Astrocyte (in vitro differentiated cells and primary cell): ENCODE measurements around the gene PLAC1. TPM values are rescaled to one million over a fixed set of nuclear protein-coding genes. Genes with fewer than 3 reads are reported as not detected.

Experiments used
- DNase-seq: peaks from one replicate; pipeline ENCODE4 v3.0.0-alpha.2; 2010; ENCODE audit warnings: low read depth
- FAIRE-seq: peaks from 2 replicates; lab custom pipeline; 2011; peaks lifted over from hg19 to GRCh38; lab: Jason Lieb, UNC
- H2AFZ ChIP-seq: 2 replicates; pipeline ENCODE4 v1.6.0; 2012; ENCODE audit warnings: low read depth, low read length, inconsistent platforms
- H3K27ac ChIP-seq: 2 replicates; pipeline ENCODE4 v1.5.1; 2011; ENCODE audit warnings: low read depth, low read length, inconsistent platforms
- H3K27me3 ChIP-seq: 2 replicates; pipeline ENCODE4 v1.6.0; 2011; ENCODE audit warnings: low read length, inconsistent platforms; ENCODE audit not compliant: insufficient read depth
- H3K36me3 ChIP-seq: 2 replicates; pipeline ENCODE4 v1.5.1; 2011; ENCODE audit warnings: low read length, inconsistent platforms; ENCODE audit not compliant: insufficient read depth
- H3K4me1 ChIP-seq: 2 replicates; pipeline ENCODE4 v1.5.1; 2011; ENCODE audit warnings: low read length, inconsistent platforms; ENCODE audit not compliant: insufficient read depth
- H3K4me2 ChIP-seq: 2 replicates; pipeline ENCODE4 v1.6.0; 2012; ENCODE audit warnings: low read length, inconsistent platforms
- H3K4me3 ChIP-seq: 2 replicates; pipeline ENCODE4 v1.5.1; 2011; ENCODE audit warnings: low read depth, mild to moderate bottlenecking, low read length, inconsistent platforms; ENCODE audit not compliant: insufficient read depth
- H3K79me2 ChIP-seq: 2 replicates; pipeline ENCODE4 v1.6.0; 2012; ENCODE audit warnings: mild to moderate bottlenecking, low read length, inconsistent platforms; ENCODE audit not compliant: insufficient read depth
- H3K9ac ChIP-seq: 2 replicates; pipeline ENCODE4 v1.6.0; 2012; ENCODE audit warnings: mild to moderate bottlenecking, low read length, inconsistent platforms
- H3K9me3 ChIP-seq: 2 replicates; pipeline ENCODE4 v1.5.1; 2012; ENCODE audit warnings: low read depth, mild to moderate bottlenecking, low read length, inconsistent platforms; ENCODE audit not compliant: insufficient read depth
- H4K20me1 ChIP-seq: 2 replicates; pipeline ENCODE4 v1.6.0; 2012; ENCODE audit warnings: low read length, inconsistent platforms; ENCODE audit not compliant: insufficient read depth
- H3K27ac Mint-ChIP-seq: one replicate; pipeline ENCODE4 v1.8.0; 2021; ENCODE audit warnings: mild to moderate bottlenecking, mixed read lengths; ENCODE audit not compliant: unreplicated experiment
- H3K27me3 Mint-ChIP-seq: one replicate; pipeline ENCODE4 v1.8.0; 2021; ENCODE audit warnings: low read depth, mixed read lengths; ENCODE audit not compliant: unreplicated experiment
- H3K36me3 Mint-ChIP-seq: one replicate; pipeline ENCODE4 v1.8.0; 2021; ENCODE audit warnings: low read depth, mixed read lengths; ENCODE audit not compliant: unreplicated experiment
- H3K4me1 Mint-ChIP-seq: one replicate; pipeline ENCODE4 v1.8.0; 2021; ENCODE audit warnings: low read depth, mixed read lengths; ENCODE audit not compliant: unreplicated experiment
- H3K4me3 Mint-ChIP-seq: one replicate; pipeline ENCODE4 v1.8.0; 2021; ENCODE audit warnings: mild to moderate bottlenecking, moderate library complexity, mixed read lengths; ENCODE audit not compliant: unreplicated experiment
- H3K9me3 Mint-ChIP-seq: one replicate; pipeline ENCODE4 v1.8.0; 2021; ENCODE audit warnings: mild to moderate bottlenecking, mixed read lengths; ENCODE audit not compliant: unreplicated experiment
- EZH2 ChIP-seq: IDR thresholded peaks from 2 replicates; pipeline ENCODE4 v1.6.1; 2012; ENCODE audit warnings: mild to moderate bottlenecking, low read length, inconsistent platforms; ENCODE audit not compliant: insufficient read depth
- total RNA-seq: library from RNA; stranded (reverse); gene quantifications from 2 replicates; pipeline ENCODE4 v1.2.1, GENCODE V29; 2021
- TF ChIP-seq, protein P1 (sequence below): IDR thresholded peaks from 2 replicates; pipeline ENCODE4 v1.5.1; 2011; ENCODE audit warnings: low read depth, mild to moderate bottlenecking, inconsistent platforms, low read length, moderate library complexity; ENCODE audit not compliant: insufficient read depth

Gene PLAC1
- total RNA-seq, 1 donor from 2014 or later: 0.61 TPM

DNA sequence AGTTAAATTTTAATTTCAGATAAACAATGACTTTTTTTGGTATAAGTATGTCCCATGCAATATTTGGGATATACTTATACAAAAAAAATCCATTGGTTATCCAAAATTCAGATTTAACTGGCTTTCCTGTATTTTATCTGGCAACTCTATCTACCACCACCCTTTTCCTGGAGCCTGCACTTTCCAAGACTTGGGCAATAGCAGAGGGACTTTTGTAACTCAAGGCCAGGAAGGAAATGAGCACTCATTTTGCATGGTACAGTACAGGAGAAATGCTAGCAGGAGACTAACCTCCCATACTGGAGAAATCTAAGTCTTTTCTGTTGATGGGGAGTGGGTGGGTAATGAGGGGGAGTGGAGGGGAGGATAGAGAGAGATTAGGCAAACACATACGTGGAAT is 37.7 kb upstream of the PLAC1 start:
- Mint-ChIP-seq H3K27ac (no peak overlapping the region), H3K9me3 (no peaks in the 10 kb centered on the region), H3K36me3 (no peaks in the 10 kb centered on the region), H3K27me3 (no peaks in the 10 kb centered on the region), H3K4me3 (no peak overlapping the region), H3K4me1 (peaks cover 18% of the 10 kb centered on the region)
- Histone ChIP-seq H2AFZ (no peak overlapping the region), H3K4me3 (no peak overlapping the region), H3K4me1 (peaks cover 16% of the 10 kb centered on the region), H3K36me3 (no peaks in the 10 kb centered on the region), H3K4me2 (no peak overlapping the region), H3K9ac (no peak overlapping the region), H3K27ac (no peak overlapping the region), H3K9me3 (no peaks in the 10 kb centered on the region), H3K79me2 (no peaks in the 10 kb centered on the region), H3K27me3 (no peaks in the 10 kb centered on the region), H4K20me1 (no peaks in the 10 kb centered on the region)
- TF ChIP-seq EZH2: no peak
- TF ChIP-seq, protein P1, sequence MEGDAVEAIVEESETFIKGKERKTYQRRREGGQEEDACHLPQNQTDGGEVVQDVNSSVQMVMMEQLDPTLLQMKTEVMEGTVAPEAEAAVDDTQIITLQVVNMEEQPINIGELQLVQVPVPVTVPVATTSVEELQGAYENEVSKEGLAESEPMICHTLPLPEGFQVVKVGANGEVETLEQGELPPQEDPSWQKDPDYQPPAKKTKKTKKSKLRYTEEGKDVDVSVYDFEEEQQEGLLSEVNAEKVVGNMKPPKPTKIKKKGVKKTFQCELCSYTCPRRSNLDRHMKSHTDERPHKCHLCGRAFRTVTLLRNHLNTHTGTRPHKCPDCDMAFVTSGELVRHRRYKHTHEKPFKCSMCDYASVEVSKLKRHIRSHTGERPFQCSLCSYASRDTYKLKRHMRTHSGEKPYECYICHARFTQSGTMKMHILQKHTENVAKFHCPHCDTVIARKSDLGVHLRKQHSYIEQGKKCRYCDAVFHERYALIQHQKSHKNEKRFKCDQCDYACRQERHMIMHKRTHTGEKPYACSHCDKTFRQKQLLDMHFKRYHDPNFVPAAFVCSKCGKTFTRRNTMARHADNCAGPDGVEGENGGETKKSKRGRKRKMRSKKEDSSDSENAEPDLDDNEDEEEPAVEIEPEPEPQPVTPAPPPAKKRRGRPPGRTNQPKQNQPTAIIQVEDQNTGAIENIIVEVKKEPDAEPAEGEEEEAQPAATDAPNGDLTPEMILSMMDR: no peak
- FAIRE-seq (no peak), DNase-seq (no peak)

DNA sequence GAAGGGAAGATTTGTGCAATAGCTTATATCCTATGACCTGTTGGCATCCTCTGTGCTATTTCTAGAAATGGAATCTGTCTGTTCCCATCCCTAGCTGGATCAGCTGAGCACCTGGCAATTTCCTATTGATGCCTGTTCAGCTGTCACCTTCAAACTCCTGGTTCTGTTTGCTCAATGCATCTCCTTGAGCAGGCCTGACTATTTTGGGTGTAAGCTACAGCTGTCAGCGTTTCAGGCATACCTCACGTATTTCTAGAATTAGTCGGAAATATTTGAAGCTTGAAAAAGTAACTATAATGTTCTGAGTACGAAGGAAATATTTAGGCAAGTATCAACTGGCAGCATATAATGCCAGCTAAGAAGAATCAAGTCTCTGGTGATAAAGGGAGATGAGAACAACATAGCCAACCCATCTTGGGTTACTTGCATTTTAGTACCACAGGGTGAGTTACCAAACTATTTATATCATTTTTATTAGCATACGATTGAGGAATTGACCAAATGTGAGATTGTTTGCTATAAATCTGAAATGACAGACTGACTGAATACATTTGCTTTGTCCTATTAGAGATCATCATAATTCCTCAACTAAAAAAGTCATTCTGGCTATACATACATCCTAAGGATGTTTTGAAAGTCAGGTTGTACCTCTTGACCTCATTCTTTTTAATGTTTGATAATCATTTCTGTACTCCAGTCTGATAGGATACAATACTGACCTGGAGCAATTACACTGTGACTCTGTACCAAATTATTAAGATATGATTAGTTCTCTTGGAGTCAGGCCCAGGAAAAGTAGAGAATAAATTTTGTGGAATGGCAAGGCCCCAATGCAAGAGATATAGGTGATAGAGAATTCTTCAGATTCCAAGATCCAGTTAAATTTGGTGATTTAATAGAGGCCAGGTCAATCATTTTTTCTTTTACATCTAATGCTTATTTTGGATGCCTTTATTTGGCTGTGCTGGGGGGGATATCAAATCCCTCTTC is 36.4 kb upstream of the PLAC1 start:
- no peak overlapping the region for H3K27ac Mint-ChIP-seq
- H3K27me3 Mint-ChIP-seq: no peaks in the 10 kb centered on the region
- no peak overlapping the region for H3K9ac ChIP-seq
- H3K36me3 Mint-ChIP-seq: no peaks in the 10 kb centered on the region
- no peak overlapping the region for H3K27ac ChIP-seq
- H3K4me2 ChIP-seq: no peak overlapping the region
- no peaks in the 10 kb centered on the region for H4K20me1 ChIP-seq
- DNase-seq (no peak), FAIRE-seq (peak; percentile 84)
- peaks cover 20% of the 10 kb centered on the region for H3K4me1 Mint-ChIP-seq
- no peaks in the 10 kb centered on the region for H3K27me3 ChIP-seq
- H3K9me3 Mint-ChIP-seq: no peaks in the 10 kb centered on the region
- no peak overlapping the region for H3K4me3 Mint-ChIP-seq
- no peaks in the 10 kb centered on the region for H3K79me2 ChIP-seq
- no peak overlapping the region for H2AFZ ChIP-seq
- H3K9me3 ChIP-seq: no peaks in the 10 kb centered on the region
- H3K4me3 ChIP-seq: no peak overlapping the region
- TF ChIP-seq EZH2: no peak
- TF ChIP-seq, protein P1: no peak
- no peaks in the 10 kb centered on the region for H3K36me3 ChIP-seq
- H3K4me1 ChIP-seq: peaks cover 16% of the 10 kb centered on the region

DNA sequence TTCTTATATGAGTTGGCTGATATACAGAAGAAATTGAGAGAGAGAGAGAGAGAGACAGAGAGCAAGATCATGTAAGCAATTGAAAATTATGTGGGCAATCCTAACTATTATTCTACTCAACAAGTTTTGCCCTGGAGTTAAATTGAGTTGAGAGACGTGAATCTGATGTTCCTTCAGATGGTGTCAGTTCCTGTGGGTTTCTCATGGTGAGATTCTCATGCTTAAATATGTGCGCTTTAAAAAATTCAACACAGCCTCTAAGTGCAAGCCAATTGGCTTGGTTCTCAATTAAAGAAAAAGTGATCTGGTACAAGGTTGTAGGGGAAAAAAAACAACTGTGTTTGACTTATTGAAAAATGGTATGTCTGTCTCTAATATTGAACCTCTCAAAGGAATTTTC is 35.4 kb upstream of the PLAC1 start:
- peaks cover 27% of the 10 kb centered on the region for H3K4me1 Mint-ChIP-seq
- Histone ChIP-seq H3K4me1 (peaks cover 18% of the 10 kb centered on the region), H3K4me2 (peak overlapping the region; percentile 50), H3K79me2 (no peaks in the 10 kb centered on the region), H2AFZ (no peak overlapping the region), H3K9ac (no peak overlapping the region), H3K4me3 (no peak overlapping the region), H3K27me3 (no peaks in the 10 kb centered on the region), H3K9me3 (no peaks in the 10 kb centered on the region), H3K27ac (no peak overlapping the region), H4K20me1 (no peaks in the 10 kb centered on the region), H3K36me3 (no peaks in the 10 kb centered on the region)
- no peak for FAIRE-seq
- peak overlapping the region; percentile 93 for H3K27ac Mint-ChIP-seq
- H3K27me3 Mint-ChIP-seq: no peaks in the 10 kb centered on the region
- DNase-seq: no peak
- TF ChIP-seq EZH2: no peak
- TF ChIP-seq, protein P1: no peak
- no peaks in the 10 kb centered on the region for H3K9me3 Mint-ChIP-seq
- H3K4me3 Mint-ChIP-seq: no peak overlapping the region
- no peaks in the 10 kb centered on the region for H3K36me3 Mint-ChIP-seq
